Prostate gland (tissue), 2 donors: ENCODE results near the gene SMAD1.

Experiments
- CTCF ChIP-seq, 4 experiments: fragments of 200-600 bp in 2 of 4; fragments of 450-650 bp in 2 of 4; sonication (generic) in 2 of 4; IDR thresholded peaks; 1 replicate in 3 of 4; 2 replicates in 1 of 4; pipeline ENCODE4 v1.5.1; 2016 to 2019; ENCODE audit warnings: antibody characterized with exemption in 4 of 4, mild to moderate bottlenecking in 2 of 4, moderate library complexity in 2 of 4
- POLR2A ChIP-seq: fragments of 450-650 bp; IDR thresholded peaks from one replicate; pipeline ENCODE4 v1.6.1; 2016; ENCODE audit warnings: antibody characterized with exemption, mild to moderate bottlenecking
- POLR2AphosphoS5 ChIP-seq: sonication (generic); formaldehyde crosslinking; IDR thresholded peaks from one replicate; pipeline ENCODE4 v1.6.1; 2017; ENCODE audit warnings: antibody characterized with exemption

GRCh38 chr4:145452447-145453162 lies 29.0 kb upstream of the SMAD1 start:
- TF ChIP-seq CTCF (IDR thresholded peaks at IDR 0.05) (no peak), POLR2A (no peak), POLR2AphosphoS5 (no peak)
